ENCODE data around the gene SOX5.
"Not testable (repeated sequence)": the region's sequence is repeated elsewhere in the genome, so short reads cannot be mapped to it uniquely, and the experiment has no call there.

Gene SOX5

GRCh38 chr12:23525450-23526072 lies 423.9 kb downstream of the SOX5 start:
- DNase-seq (ENCODE audit: extremely low read depth, low read depth), result no peak

GRCh38 chr12:23523339-23523738 lies 426.1 kb downstream of the SOX5 start:
- DNase-seq (ENCODE audit: extremely low read depth, low read depth), result no peak
- TF ChIP-seq, protein P1, sequence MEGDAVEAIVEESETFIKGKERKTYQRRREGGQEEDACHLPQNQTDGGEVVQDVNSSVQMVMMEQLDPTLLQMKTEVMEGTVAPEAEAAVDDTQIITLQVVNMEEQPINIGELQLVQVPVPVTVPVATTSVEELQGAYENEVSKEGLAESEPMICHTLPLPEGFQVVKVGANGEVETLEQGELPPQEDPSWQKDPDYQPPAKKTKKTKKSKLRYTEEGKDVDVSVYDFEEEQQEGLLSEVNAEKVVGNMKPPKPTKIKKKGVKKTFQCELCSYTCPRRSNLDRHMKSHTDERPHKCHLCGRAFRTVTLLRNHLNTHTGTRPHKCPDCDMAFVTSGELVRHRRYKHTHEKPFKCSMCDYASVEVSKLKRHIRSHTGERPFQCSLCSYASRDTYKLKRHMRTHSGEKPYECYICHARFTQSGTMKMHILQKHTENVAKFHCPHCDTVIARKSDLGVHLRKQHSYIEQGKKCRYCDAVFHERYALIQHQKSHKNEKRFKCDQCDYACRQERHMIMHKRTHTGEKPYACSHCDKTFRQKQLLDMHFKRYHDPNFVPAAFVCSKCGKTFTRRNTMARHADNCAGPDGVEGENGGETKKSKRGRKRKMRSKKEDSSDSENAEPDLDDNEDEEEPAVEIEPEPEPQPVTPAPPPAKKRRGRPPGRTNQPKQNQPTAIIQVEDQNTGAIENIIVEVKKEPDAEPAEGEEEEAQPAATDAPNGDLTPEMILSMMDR (IDR thresholded peaks at IDR 0.05; ENCODE audit: low read depth, low read length), result no peak

More at GRCh38 chr12:23525450-23526072, 423.9 kb downstream of the SOX5 start:
- TF ChIP-seq, protein P1 (IDR thresholded peaks at IDR 0.05; ENCODE audit: low read depth, low read length), result no peak

DNA sequence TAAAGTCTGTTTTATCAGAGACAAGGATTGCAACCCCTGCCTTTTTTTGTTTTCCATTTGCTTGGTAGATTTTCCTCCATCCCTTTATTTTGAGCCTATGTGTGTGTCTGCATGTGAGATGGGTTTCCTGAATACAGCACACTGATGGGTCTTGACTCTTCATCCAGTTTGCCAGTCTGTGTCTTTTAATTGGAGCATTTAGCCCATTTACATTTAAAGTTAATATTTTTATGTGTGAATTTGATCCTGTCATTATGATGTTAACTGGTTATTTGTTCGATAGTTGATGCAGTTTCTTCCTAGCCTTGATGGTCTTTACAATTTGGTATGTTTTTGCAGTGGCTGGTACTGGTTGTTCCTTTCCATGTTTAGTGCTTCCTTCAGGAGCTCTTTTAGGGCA lies 430.0 kb downstream of the SOX5 start:
- DNase-seq (ENCODE audit: extremely low read depth, low read depth), result not testable (repeated sequence)

DNA sequence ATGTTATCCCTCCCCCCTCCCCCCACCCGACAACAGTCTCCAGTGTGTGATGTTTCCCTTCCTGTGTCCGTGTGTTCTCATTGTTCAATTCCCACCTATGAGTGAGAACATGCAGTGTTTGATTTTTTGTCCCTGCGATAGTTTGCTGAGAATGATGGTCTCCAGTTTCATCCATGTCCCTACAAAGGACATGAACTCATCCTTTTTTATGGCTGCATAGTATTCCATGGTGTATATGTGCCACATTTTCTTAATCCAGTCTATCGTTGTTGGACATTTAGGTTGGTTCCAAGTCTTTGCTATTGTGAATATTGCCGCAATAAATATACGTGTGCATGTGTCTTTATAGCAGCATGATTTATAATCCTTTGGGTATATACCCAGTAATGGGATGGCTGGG lies 433.7 kb downstream of the SOX5 start:
- not testable (repeated sequence) for DNase-seq (ENCODE audit: extremely low read depth, low read depth)

- no peak for DNase-seq (ENCODE audit: extremely low read depth, low read depth)
- TF ChIP-seq, protein P1 (IDR thresholded peaks at IDR 0.05; ENCODE audit: low read depth, low read length), result no peak
Measured at GRCh38 chr12:23510484-23510883, 439.0 kb downstream of the SOX5 start.

GRCh38 chr12:23509832-23510231 lies 439.6 kb downstream of the SOX5 start:
- DNase-seq (ENCODE audit: extremely low read depth, low read depth), result not testable (repeated sequence)

DNA sequence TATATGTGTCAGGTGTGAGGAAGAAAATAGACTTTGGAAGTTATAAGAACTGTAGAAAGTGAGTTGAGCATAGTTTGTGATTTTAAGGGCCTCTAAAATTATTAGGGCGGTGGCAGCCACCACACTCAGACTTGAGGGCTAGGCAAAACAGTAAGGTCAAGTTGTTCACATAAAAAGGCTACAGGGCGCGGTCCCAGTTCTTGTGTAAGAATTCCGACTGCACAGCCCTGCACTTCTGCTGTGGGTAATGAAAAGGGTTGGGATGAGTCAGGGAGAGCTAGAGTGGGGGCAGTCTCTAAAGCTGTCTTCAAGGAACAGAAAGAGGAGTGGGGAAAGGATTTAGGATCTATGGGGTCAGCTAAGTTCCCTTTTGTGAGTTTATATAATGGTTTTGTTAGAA lies 441.7 kb downstream of the SOX5 start:
- not testable (repeated sequence) for DNase-seq (ENCODE audit: extremely low read depth, low read depth)

- DNase-seq (ENCODE audit: extremely low read depth, low read depth), result not testable (repeated sequence)
Measured at GRCh38 chr12:23505736-23506135, 443.7 kb downstream of the SOX5 start.

DNA sequence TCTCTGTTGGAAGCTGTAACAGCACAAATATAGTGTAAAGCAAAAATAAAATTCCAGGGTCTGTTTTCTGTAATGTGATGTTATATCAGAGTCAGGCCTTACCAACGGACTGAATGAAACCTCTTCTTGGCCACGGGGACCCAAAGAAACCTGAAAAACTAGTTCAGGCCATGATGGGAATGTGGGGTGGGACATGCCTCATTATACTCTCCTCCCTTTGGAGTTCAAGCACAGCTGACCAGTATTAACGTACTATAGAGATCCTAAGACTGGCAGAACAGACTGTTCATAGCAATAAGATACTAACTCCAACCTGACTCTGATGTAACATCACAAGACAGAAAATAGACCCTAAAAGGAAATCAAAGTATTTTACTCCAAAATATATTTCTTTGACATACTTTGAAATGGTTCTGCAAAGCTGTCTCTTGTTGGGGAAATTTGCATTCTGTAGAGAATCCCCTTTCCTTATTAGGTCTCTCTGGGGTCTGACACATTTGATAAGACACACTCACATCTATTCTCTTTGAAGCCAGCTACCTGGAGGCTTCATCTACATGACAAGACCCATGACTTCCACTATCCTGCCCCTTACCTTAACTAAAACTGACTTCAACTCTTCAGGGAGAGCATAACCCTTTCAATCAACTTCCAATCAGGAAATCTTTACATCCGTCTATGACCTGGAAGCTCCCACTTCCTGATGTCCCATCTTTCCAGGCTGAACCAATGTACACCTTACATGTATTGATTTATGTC lies 444.6 kb downstream of the SOX5 start:
- TF ChIP-seq, protein P1 (IDR thresholded peaks at IDR 0.05; ENCODE audit: low read depth, low read length), result no peak
- DNase-seq (ENCODE audit: extremely low read depth, low read depth), result no peak

DNA sequence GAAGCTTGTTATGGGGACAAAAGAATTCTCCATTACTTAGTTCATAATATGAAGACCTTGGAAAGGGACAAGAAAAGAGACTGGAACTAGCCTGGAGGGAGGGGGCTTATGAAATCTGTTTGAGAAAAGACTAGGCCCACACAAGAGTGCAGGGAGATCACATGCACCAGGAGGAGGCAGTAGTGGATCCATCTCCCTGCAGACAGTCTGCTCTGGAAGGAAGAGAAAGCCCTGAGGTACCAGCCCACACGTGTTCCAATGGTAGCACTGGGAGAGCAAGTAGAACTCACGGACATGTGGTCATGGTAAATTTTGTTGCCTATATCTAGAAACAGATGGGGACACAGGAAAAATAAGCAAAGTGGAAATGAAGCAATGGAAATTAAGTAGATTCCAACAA lies 445.4 kb downstream of the SOX5 start:
- no peak for DNase-seq (ENCODE audit: extremely low read depth, low read depth)
- TF ChIP-seq, protein P1 (IDR thresholded peaks at IDR 0.05; ENCODE audit: low read depth, low read length), result no peak

Measured in AG09319 (cell line).